Muscle of back (tissue), 11 donors: ENCODE measurements around the gene CCDC57. TPM values are rescaled to one million over a fixed set of nuclear protein-coding genes. Genes with fewer than 3 reads are reported as not detected.

ENCODE experiments used
- DNase-seq, 3 donors: peaks; one replicate each; pipeline versions ENCODE4 v3.0.0 to v3.0.0-alpha.2; 2013
- polyA plus RNA-seq, 10 donors: library from polyadenylated mRNA; unstranded; fragments of 120-200 nt; gene quantifications; one replicate each; pipeline ENCODE4 v1.2.1, GENCODE V29; 2013; ENCODE audit not compliant: insufficient read length in 10 of 10

CCDC57 gene
- polyA plus RNA-seq, 10 donors: 15.7 to 32.8 (median 22.1) TPM

DNA sequence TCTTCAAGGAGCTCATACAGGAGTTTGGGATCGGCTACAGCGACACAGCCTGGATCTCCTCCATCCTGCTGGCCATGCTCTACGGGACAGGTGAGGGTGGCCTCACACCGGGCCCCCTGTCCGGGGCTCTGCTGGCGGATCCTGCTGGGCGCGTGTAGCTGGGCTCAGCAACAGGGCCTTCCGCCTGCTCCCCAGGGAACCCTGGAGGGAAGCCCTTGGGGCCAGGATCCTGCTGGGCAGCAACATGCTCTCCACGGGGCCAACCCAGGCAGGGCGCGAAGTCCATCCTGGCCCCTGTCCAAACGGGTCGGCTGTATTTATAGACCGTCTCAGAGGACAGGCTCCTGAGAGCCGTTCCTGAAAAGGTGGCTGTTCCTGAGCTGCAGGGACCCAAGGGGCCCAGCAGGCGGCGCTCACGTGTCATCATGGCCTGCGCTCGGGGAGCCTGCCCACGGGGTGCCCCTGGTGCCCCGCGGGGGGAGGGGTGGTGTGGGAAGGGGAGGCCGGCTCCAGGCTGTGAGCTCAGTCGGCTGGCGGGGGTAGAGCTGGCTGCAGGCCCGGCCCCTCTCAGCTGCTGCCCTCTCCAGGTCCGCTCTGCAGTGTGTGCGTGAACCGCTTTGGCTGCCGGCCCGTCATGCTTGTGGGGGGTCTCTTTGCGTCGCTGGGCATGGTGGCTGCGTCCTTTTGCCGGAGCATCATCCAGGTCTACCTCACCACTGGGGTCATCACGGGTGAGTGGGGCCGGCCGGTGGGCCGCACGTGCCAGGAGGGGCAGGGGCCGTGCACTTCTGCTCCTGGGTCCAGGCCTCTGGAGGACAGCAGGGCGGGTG lies 23.7 kb upstream of the CCDC57 start:
- DNase-seq: peak in 1 of 3 donors; percentile 74

- no peak for DNase-seq
These were observed 23.1 kb upstream of the CCDC57 start for GRCh38 chr17:82235775-82236141.

DNA sequence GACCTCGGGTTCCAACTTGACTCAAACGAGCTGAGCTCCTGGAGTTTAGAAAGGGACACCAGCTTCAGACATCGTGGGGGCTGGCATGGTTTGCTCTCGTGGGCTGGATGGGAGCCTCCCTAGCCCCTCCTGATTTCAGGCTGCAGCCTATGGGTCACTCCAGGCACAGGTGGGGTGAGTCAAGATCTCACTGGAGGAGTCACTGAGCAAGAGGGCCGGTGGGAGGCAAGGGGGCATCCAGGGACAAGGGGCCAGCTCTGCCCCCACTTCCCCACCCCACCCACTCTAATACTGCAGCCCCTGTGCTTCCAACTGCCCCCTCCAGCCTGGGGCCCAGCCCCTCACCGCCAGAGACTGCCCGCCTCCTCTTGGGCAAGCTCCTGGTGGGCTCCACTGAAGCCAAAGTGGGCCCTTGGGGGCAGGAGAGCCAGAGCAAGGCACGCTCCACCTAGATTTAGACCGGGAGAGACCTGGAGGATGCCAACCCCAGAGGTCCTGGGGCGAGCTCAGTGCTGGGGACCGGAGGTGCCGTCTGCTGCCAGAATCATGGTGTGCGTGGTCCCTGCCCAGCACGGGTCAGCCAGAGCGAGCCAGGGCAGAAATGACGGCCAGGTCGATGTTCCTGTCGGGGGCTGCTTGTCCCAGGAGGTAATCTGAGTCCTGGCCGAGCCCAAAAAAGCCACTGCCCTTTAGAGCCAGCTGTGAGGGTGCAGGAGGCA lies 22.6 kb upstream of the CCDC57 start:
- DNase-seq: no peak

- no peak for DNase-seq
These were observed 21.8 kb upstream of the CCDC57 start for GRCh38 chr17:82234211-82235055.

GRCh38 chr17:82232876-82233785 lies 20.5 kb upstream of the CCDC57 start:
- DNase-seq: no peak

- no peak for DNase-seq
These were observed 19.7 kb upstream of the CCDC57 start for GRCh38 chr17:82232322-82232820.

GRCh38 chr17:82231562-82232321 lies 19.1 kb upstream of the CCDC57 start:
- peak in 1 of 3 donors; percentile 84 for DNase-seq

- no peak for DNase-seq
These were observed 18.6 kb upstream of the CCDC57 start for GRCh38 chr17:82231312-82231561.

GRCh38 chr17:82230609-82231311 lies 18.1 kb upstream of the CCDC57 start:
- peak; percentile 81 to 93 (median 82) for DNase-seq

DNA sequence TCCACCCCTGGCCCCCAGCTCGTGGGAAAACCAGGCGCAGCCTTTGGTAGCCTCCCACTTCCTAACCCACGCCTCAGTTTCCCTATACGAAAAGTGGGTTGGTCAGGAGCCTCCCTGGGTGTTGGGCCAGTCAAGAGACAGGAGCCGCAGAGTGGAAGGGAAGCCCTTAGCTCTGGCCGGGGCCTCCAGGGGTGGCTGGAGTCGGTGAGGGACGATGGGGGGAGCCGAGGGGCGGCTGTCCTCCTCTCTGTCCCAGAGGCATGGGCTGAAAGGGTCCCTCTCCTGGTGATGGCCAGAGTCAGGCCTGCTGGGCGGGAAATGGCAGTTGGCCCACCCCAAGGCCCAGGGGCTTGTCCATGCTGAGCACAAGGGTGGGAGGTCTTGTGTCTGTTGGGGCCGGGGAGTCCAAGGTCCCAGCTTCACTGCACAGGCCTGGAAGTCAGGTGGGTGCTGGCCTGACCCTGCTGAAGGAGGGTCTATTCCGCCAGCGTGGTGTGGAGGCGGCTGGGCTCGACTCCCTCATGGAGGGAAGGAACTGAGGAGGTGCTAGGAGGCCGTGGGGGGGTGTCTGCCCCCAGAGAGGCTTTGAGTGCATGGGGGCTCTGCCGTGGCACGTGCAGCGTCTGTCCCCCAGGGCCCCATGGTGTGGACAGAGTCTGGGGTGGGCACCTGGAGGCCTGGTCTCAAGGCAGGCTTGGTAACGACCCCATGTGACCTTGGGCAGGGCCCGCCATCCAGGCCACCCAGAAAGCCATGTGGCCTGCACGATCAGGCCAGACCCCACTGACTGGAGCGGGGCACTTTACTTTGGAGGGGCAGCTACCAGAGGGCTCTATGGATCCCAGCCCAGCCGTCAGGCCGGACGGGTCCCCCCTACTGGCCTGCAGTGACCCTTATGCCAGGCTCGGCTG lies 17.3 kb upstream of the CCDC57 start:
- DNase-seq: peak in 1 of 3 donors; percentile 65

- DNase-seq: peak in 1 of 3 donors; percentile 75
These were observed 16.4 kb upstream of the CCDC57 start, which contains the start of gene SLC16A3 for GRCh38 chr17:82228842-82229697. SLC16A3 (plus strand) TSS chr17:82229042; CDS start chr17:82236009, 6,967 bp downstream.

- peak in 1 of 3 donors; percentile 65 for DNase-seq
These were observed 15.7 kb upstream of the CCDC57 start for GRCh38 chr17:82228278-82228841.

- DNase-seq: peak in 1 of 3 donors; percentile 21
These were observed 15.1 kb upstream of the CCDC57 start for GRCh38 chr17:82227629-82228277.

- no peak for DNase-seq
These were observed 14.4 kb upstream of the CCDC57 start for GRCh38 chr17:82226809-82227628.

GRCh38 chr17:82226146-82226808 lies 13.6 kb upstream of the CCDC57 start:
- no peak for DNase-seq
